Measurements from ENCODE around the gene CD2BP2. TPM values are rescaled to one million over a fixed set of nuclear protein-coding genes. Genes with fewer than 3 reads are reported as not detected.
A peak's percentile ranks its signal among the peaks of the same experiment; 100 is the strongest.

Gene CD2BP2
- total and polyA plus RNA-seq, 2 of the 13 experiments (the other 11 are each of a cell fraction or from before 2014, with no cell fraction given): 24.9 to 54.6 TPM

GRCh38 chr16:30352488-30353401 lies 2.4 kb downstream of the CD2BP2 start (continued):
- TF ChIP-seq, protein P1, sequence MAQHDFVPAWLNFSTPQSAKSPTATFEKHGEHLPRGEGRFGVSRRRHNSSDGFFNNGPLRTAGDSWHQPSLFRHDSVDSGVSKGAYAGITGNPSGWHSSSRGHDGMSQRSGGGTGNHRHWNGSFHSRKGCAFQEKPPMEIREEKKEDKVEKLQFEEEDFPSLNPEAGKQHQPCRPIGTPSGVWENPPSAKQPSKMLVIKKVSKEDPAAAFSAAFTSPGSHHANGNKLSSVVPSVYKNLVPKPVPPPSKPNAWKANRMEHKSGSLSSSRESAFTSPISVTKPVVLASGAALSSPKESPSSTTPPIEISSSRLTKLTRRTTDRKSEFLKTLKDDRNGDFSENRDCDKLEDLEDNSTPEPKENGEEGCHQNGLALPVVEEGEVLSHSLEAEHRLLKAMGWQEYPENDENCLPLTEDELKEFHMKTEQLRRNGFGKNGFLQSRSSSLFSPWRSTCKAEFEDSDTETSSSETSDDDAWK (CRISPR knock-in tag; IDR thresholded peaks at IDR 0.05): no peak
- TF ChIP-seq ZNF264 (CRISPR knock-in tag; IDR thresholded peaks at IDR 0.05) (no peak), XRCC5 (optimal IDR thresholded peaks at IDR 0.05; ENCODE audit: low read length) (peak; percentile 81), MATR3 (CRISPR knock-in tag; IDR thresholded peaks at IDR 0.05) (no peak), THAP9 (CRISPR knock-in tag; IDR thresholded peaks at IDR 0.05; ENCODE audit: borderline replicate concordance) (peak; percentile 34; the same call in 1 of the 2 replicates), ERF (CRISPR knock-in tag; IDR thresholded peaks at IDR 0.05) (0 out of 2 replicates have a peak, but pooled peaks have one; percentile 25), ZNF713 (CRISPR knock-in tag; IDR thresholded peaks at IDR 0.05) (no peak), ZNF775 (CRISPR knock-in tag; IDR thresholded peaks at IDR 0.05; ENCODE audit: borderline replicate concordance) (no peak), ZFY (CRISPR knock-in tag; IDR thresholded peaks at IDR 0.05) (no peak), NCOA5 (CRISPR knock-in tag; IDR thresholded peaks at IDR 0.05) (no peak), HDAC6 (IDR thresholded peaks at IDR 0.05; ENCODE audit: low read depth, low read length) (no peak), SMAD3 (CRISPR knock-in tag; IDR thresholded peaks at IDR 0.05) (no peak), ZNF326 (CRISPR knock-in tag; IDR thresholded peaks at IDR 0.05; ENCODE audit: borderline replicate concordance) (0 out of 2 replicates have a peak, but pooled peaks have one; percentile 17), AGO2 (optimal IDR thresholded peaks at IDR 0.05; ENCODE audit: low read depth, low read length) (no peak)
- TF ChIP-seq, protein P2, sequence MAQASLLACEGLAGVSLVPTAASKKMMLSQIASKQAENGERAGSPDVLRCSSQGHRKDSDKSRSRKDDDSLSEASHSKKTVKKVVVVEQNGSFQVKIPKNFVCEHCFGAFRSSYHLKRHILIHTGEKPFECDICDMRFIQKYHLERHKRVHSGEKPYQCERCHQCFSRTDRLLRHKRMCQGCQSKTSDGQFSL (CRISPR knock-in tag; IDR thresholded peaks at IDR 0.05): no peak
